Smooth muscle cell (in vitro differentiated cells): ENCODE results near the gene CKS2. TPM values are rescaled to one million over a fixed set of nuclear protein-coding genes. Genes with fewer than 3 reads are reported as not detected.

Experiments
- DNase-seq: peaks from one replicate; lab custom pipeline; 2025; ENCODE audit not compliant: unreplicated experiment; lab: John Stamatoyannopoulos, UW
- H2AFZ ChIP-seq: fragments of 200-600 bp; sonication (generic); 2 replicates; pipeline ENCODE4 v1.6.0; 2016; ENCODE audit warnings: antibody characterized with exemption, low read depth, mild to moderate bottlenecking
- H3F3A ChIP-seq: fragments of 200-600 bp; sonication (generic); 2 replicates; pipeline ENCODE4 v1.6.0; 2017; ENCODE audit warnings: antibody characterized with exemption, low read depth
- H3K27ac ChIP-seq: fragments of 200-600 bp; sonication (generic); 2 replicates; pipeline ENCODE4 v1.5.1; 2016; ENCODE audit warnings: low read depth, mild to moderate bottlenecking
- H3K27me3 ChIP-seq: fragments of 200-600 bp; sonication (generic); 2 replicates; pipeline ENCODE4 v1.6.1; 2016; ENCODE audit warnings: low read depth, mild to moderate bottlenecking
- H3K36me3 ChIP-seq: fragments of 200-600 bp; sonication (generic); 2 replicates; pipeline ENCODE4 v1.5.1; 2016; ENCODE audit warnings: low read depth
- H3K4me1 ChIP-seq: fragments of 200-600 bp; sonication (generic); 2 replicates; pipeline ENCODE4 v1.5.1; 2016; ENCODE audit warnings: low read depth
- H3K4me2 ChIP-seq: fragments of 200-600 bp; sonication (generic); 2 replicates; pipeline ENCODE4 v1.6.0; 2016; ENCODE audit warnings: mild to moderate bottlenecking
- H3K4me3 ChIP-seq: fragments of 200-600 bp; sonication (generic); 2 replicates; pipeline ENCODE4 v1.5.1; 2016; ENCODE audit warnings: mild to moderate bottlenecking
- H3K79me2 ChIP-seq: fragments of 200-600 bp; sonication (generic); 2 replicates; pipeline ENCODE4 v1.6.0; 2016; ENCODE audit warnings: low read depth, mild to moderate bottlenecking
- H3K9ac ChIP-seq: fragments of 200-600 bp; sonication (generic); 2 replicates; pipeline ENCODE4 v1.6.0; 2016; ENCODE audit warnings: low read depth
- H3K9me3 ChIP-seq: fragments of 200-600 bp; sonication (generic); replicated peaks from 2 replicates; pipeline ENCODE4 v1.5.1; 2016; ENCODE audit warnings: low read depth
- H4K20me1 ChIP-seq: fragments of 200-600 bp; sonication (generic); 2 replicates; pipeline ENCODE4 v1.6.0; 2016; ENCODE audit warnings: low read depth
- WGBS: methylation state at CpG from one replicate; pipeline ENCODE4 v1.1.7; 2016; ENCODE audit warnings: low lambda C conversion rate; 5-methylcytosine and 5-hydroxymethylcytosine counted together
- microRNA-seq: library from miRNA; unstranded; fragments of <30 nt; microRNA quantifications from one replicate; pipeline ENCODE4, GENCODE V29; 2016; ENCODE audit warnings: borderline number of aligned reads
- polyA plus RNA-seq: library from polyadenylated mRNA; unstranded; fragments of >200 nt; fragmentation: Nextera tagmentation; extraction: Ambion mirVana; gene quantifications from 2 replicates; pipeline ENCODE4 v1.2.1, GENCODE V29; 2016
- small RNA-seq: library from RNA; depleted of rRNA; stranded (forward); fragments of <200 nt; gene quantifications from one replicate; pipeline ENCODE3, GENCODE V24; 2014
- total RNA-seq: library from RNA; depleted of rRNA; stranded (reverse); fragments of >200 nt; gene quantifications from 2 replicates; pipeline ENCODE4 v1.2.3, GENCODE V29; 2014
- TF ChIP-seq, protein P1 (sequence below): fragments of 200-600 bp; sonication (generic); IDR thresholded peaks from 2 replicates; pipeline ENCODE4 v1.5.1; 2017; ENCODE audit warnings: borderline replicate concordance, mild to moderate bottlenecking, antibody characterized with exemption; ENCODE audit not compliant: insufficient read depth, poor library complexity, severe bottlenecking

The CKS2 gene
- total and polyA plus RNA-seq, 2 experiments from 2014 or later: 77.6 to 148 TPM

DNA sequence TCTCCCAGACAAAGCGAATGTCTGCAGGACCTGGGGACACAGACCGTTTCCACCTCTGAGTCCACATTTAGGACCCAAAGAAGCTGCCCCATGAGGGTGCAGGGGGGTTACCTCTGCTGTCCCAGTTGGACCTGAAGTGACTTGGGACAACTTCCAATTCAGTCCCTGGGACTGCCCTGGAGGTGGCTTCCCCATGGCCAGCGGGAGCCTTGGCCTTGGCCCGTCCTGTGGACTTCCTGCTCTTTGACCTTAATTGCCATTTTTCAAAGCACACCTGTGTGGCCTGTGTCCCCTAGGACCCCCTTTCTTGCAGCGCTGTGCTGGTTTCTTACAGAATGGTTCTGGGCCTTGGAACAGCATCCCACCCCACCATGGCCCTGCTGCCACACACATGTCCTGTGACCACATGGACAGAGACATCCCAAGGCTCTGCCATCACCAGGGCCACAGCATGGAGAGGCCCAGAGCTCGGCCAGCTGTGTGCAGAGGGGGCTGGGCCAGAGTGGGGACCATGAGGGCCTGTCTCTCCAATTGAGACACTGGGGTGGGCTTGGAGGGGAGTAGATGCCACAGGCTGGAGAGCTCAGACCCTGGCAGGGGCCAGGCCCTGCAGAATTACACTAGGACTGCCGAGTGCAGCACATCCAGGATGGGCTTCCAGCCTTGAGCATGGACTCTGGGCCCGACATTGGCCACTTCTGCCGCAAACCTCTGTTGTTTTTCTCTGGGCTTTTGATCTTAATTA lies 53.1 kb downstream of the CKS2 start:
- TF ChIP-seq, protein P1, sequence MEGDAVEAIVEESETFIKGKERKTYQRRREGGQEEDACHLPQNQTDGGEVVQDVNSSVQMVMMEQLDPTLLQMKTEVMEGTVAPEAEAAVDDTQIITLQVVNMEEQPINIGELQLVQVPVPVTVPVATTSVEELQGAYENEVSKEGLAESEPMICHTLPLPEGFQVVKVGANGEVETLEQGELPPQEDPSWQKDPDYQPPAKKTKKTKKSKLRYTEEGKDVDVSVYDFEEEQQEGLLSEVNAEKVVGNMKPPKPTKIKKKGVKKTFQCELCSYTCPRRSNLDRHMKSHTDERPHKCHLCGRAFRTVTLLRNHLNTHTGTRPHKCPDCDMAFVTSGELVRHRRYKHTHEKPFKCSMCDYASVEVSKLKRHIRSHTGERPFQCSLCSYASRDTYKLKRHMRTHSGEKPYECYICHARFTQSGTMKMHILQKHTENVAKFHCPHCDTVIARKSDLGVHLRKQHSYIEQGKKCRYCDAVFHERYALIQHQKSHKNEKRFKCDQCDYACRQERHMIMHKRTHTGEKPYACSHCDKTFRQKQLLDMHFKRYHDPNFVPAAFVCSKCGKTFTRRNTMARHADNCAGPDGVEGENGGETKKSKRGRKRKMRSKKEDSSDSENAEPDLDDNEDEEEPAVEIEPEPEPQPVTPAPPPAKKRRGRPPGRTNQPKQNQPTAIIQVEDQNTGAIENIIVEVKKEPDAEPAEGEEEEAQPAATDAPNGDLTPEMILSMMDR: no peak
- no peak overlapping the region for H3K4me2 ChIP-seq
- no peaks in the 10 kb centered on the region for H3F3A ChIP-seq
- H3K9me3 ChIP-seq: no peaks in the 10 kb centered on the region
- WGBS: 92% methylated on average over 9 of the region's 9 CpGs
- no peaks in the 10 kb centered on the region for H3K36me3 ChIP-seq
- no peak for DNase-seq
- no peaks in the 10 kb centered on the region for H3K79me2 ChIP-seq
- no peak overlapping the region for H3K27ac ChIP-seq
- H3K4me1 ChIP-seq: no peaks in the 10 kb centered on the region
- H2AFZ ChIP-seq: no peak overlapping the region
- no peaks in the 10 kb centered on the region for H4K20me1 ChIP-seq
- no peak overlapping the region for H3K4me3 ChIP-seq
- H3K27me3 ChIP-seq: no peaks in the 10 kb centered on the region
- no peak overlapping the region for H3K9ac ChIP-seq

DNA sequence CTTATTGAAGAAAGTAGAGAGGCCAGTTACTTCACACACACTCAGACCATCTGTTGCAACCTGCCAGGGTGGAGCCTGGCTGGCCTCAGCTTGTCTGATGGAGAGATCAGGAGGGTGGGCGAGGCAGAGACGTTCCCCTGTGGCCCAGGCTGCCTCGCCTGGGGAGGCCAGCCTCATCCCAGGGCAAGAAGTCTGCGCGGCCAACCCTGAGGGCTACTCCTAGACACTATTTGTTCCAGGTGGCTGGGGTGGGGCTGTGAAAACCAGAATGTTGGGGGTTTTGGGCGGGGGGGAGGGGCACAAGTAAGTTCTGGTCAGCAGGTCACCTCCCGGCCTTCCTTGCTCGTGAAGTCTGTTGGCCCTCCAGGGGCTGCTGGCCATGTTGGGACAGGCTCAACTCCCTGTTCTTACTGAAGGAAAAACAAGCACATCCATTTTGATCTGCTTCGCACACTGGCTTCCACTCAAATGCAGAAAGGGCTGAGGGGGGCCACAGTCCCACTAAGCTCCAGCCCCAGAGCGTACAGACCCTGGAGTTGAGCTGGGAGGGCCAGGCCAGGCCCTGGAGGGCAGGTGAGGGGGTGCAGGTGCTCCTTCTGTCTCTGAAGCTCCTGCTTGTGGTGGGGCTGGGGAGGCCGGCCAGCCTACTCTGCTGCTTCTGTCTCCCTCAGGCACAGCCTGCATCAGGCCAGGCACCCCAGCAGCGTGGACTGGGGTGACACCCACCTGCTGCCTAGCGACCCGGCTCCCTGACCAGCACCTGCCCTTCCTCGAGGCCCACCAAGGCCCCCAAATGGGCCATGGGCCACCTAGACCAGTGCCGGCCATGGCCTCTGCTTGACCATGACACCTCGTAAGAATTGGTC lies 53.9 kb downstream of the CKS2 start:
- TF ChIP-seq, protein P1: no peak
- Histone ChIP-seq H3F3A (no peaks in the 10 kb centered on the region), H2AFZ (no peak overlapping the region), H3K4me1 (no peaks in the 10 kb centered on the region), H3K27me3 (no peaks in the 10 kb centered on the region), H3K9ac (no peak overlapping the region), H3K36me3 (no peaks in the 10 kb centered on the region), H4K20me1 (no peaks in the 10 kb centered on the region), H3K9me3 (no peaks in the 10 kb centered on the region), H3K27ac (no peak overlapping the region), H3K4me3 (no peak overlapping the region), H3K79me2 (no peaks in the 10 kb centered on the region), H3K4me2 (no peak overlapping the region)
- no peak for DNase-seq
- 88% methylated on average over 15 of the region's 17 CpGs for WGBS

DNA sequence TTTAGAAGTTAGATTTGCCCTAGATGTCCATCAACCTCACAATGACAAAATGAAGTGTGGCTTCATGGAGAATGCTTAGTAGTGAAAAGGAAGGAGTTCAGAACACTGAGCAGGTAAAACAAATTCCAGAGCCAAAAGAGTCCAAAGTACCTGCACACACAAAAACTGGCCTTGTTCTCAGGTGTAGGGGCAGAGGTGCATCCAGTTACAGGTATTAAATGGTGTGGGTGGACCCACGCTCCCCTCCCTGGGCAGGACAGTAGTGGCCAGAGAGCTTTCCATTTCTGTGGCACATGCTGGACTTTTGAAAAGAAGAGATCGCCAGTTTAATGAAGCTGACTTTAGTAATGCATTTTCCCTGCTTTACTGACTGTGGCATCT lies 54.5 kb downstream of the CKS2 start:
- Histone ChIP-seq H4K20me1 (no peaks in the 10 kb centered on the region), H3K79me2 (no peaks in the 10 kb centered on the region), H2AFZ (no peak overlapping the region), H3K27ac (no peak overlapping the region), H3K27me3 (no peaks in the 10 kb centered on the region), H3F3A (no peaks in the 10 kb centered on the region), H3K4me2 (no peak overlapping the region), H3K4me1 (no peaks in the 10 kb centered on the region), H3K9me3 (no peaks in the 10 kb centered on the region), H3K9ac (no peak overlapping the region), H3K36me3 (no peaks in the 10 kb centered on the region), H3K4me3 (no peak overlapping the region)
- TF ChIP-seq, protein P1: no peak
- DNase-seq: no peak
- 100% methylated on average over 2 of the region's 2 CpGs for WGBS

Small RNA genes lying within 50 kb of the gene (microRNA-seq; reads per million reads assigned to microRNA genes)
- not detected for gene MIR3153

Small RNA genes lying within 50 kb of the gene (small RNA-seq; reads per million reads assigned to genes)
- not detected for gene MIR3153

Other genes starting within 250 kb of the CKS2 start
- gene SHC3, start 132.4 kb upstream of the CKS2 start, total RNA-seq: 0.67 and 0.81 TPM in 2 replicates
- gene SHC3, start 132.4 kb upstream of the CKS2 start, polyA plus RNA-seq: 0.38 and 0.76 TPM in 2 replicates
- 25.1 and 27.2 TPM in 2 replicates for gene SECISBP2, start 7.3 kb downstream of the CKS2 start, total RNA-seq
- 12.2 and 19.6 TPM in 2 replicates for gene SECISBP2, start 7.3 kb downstream of the CKS2 start, polyA plus RNA-seq
- 2.4 and 2.7 TPM in 2 replicates for gene SEMA4D, start 186.9 kb downstream of the CKS2 start, total RNA-seq
- 0.63 and 3.4 TPM in 2 replicates for gene SEMA4D, start 186.9 kb downstream of the CKS2 start, polyA plus RNA-seq